ENCODE data around the gene SSR2. TPM values are rescaled to one million over a fixed set of nuclear protein-coding genes. Genes with fewer than 3 reads are reported as not detected.
A peak's percentile ranks its signal among the peaks of the same experiment; 100 is the strongest.

The SSR2 gene
- total RNA-seq, 5 donors from 2014 or later (not counting 1 experiment from before 2014, with no cell fraction given): 230 to 238 (median 232) TPM

DNA sequence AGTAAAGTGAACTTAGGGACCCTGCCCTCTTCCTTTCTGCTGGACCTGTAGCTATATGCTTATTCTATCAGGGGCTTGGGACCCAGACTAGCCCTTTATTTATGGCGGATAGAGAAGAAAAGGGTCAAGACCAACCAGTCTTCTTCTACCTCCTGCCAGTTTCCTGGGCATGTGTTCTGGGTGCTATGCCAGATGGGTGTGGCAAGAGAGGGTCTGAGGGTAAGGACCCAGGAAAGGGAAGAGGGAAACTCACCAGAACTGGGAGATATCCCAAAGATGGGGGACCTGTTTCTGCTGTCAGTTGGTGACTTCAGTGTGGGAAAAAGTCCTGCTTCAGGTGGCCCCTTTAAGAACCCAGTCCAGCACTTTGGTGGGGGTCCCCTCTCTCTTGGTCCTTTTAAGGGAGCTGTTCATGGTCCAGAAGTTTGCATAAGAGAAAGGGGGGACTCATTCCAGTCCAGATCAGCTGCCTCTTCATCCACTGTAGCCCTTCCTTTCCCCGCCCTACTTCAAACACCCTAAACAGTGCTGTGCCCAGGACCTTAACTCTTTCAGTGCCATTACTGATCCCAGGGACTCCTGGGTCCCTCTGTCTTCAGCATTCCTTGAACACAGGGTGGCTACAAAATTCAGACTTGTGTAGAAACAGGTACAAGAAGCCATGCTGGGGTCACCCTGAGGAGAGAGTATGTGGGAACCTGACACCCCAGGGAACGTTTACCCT, 18.4 kb downstream of the SSR2 start:
- CTCF ChIA-PET: interaction anchor here (0.7 kb wide), 2 partner anchors 191 to 197 kb away, joined by 3 to 5 read pairs; partner anchors contain the start of gene SLC25A44 (in 1 of the 2)
- POLR2A ChIA-PET: no interaction called here
- H3K36me3 ChIP-seq (ENCODE audit: control insufficient read depth in 2 of 2, extremely low read depth in 1 of 2, insufficient read depth in 1 of 2, low read length in 1 of 2): peaks cover 0 to 4% of the 10 kb centered on the region in 2 donors
- H3K4me1 Mint-ChIP-seq: peaks cover 14 to 31% (median 21%) of the 10 kb centered on the region in 3 donors
- DNase-seq: no peak
- no peak overlapping the region for H3K4me3 Mint-ChIP-seq
- ATAC-seq (replicated peaks in 1 of 4): no peak
- H3K9me3 Mint-ChIP-seq: no peaks in the 10 kb centered on the region
- no CpG with 5 or more reads among the region's 3 CpGs for WGBS (ENCODE audit: insufficient coverage)
- H3K27ac Mint-ChIP-seq: no peak overlapping the region
- no peak overlapping the region for H3K4me3 ChIP-seq (ENCODE audit: control insufficient read depth in 1 of 2, extremely low read depth in 1 of 2, low read length in 1 of 2)
- no peaks in the 10 kb centered on the region for H3K27me3 Mint-ChIP-seq
- H3K27ac ChIP-seq (ENCODE audit: low read length): no peak overlapping the region
- peaks cover 7 to 25% of the 10 kb centered on the region in 2 experiments for H3K4me1 ChIP-seq (ENCODE audit: control insufficient read depth in 1 of 2, extremely low read depth in 1 of 2, insufficient read depth in 2 of 2, low read length in 2 of 2)
- H3K36me3 Mint-ChIP-seq: no peaks in the 10 kb centered on the region
- no peaks in the 10 kb centered on the region for H3K9me3 ChIP-seq
- no peaks in the 10 kb centered on the region for H3K27me3 ChIP-seq (replicated peaks in 1 of 2; ENCODE audit: control insufficient read depth in 2 of 2, extremely low read depth in 1 of 2, insufficient read depth in 2 of 2, low read length in 1 of 2)

GRCh38 chr1:156001662-156002171, 19.0 kb downstream of the SSR2 start:
- H3K27ac ChIP-seq (ENCODE audit: low read length): no peak overlapping the region
- H3K9me3 ChIP-seq: no peaks in the 10 kb centered on the region
- H3K4me3 ChIP-seq (ENCODE audit: control insufficient read depth in 1 of 2, extremely low read depth in 1 of 2, low read length in 1 of 2): no peak overlapping the region
- Mint-ChIP-seq H3K27ac (no peak overlapping the region), H3K4me3 (no peak overlapping the region), H3K9me3 (no peaks in the 10 kb centered on the region), H3K27me3 (no peaks in the 10 kb centered on the region), H3K36me3 (no peaks in the 10 kb centered on the region), H3K4me1 (peaks cover 14 to 26% (median 19%) of the 10 kb centered on the region in 3 donors)
- DNase-seq (no peak), ATAC-seq (replicated peaks in 1 of 4) (no peak)
- ChIA-PET CTCF (interaction anchor here in 1 of 2 donors (0.7 kb wide), 1 partner anchor 197 kb away, joined by 5 read pairs; no protein-coding TSS in a partner anchor), POLR2A (no interaction called here)
- WGBS (ENCODE audit: insufficient coverage): 100% methylated on average over 2 of the region's 4 CpGs
- peaks cover 0 to 1% of the 10 kb centered on the region in 2 donors for H3K36me3 ChIP-seq (ENCODE audit: control insufficient read depth in 2 of 2, extremely low read depth in 1 of 2, insufficient read depth in 1 of 2, low read length in 1 of 2)
- peaks cover 7 to 23% of the 10 kb centered on the region in 2 experiments for H3K4me1 ChIP-seq (ENCODE audit: control insufficient read depth in 1 of 2, extremely low read depth in 1 of 2, insufficient read depth in 2 of 2, low read length in 2 of 2)
- H3K27me3 ChIP-seq (replicated peaks in 1 of 2; ENCODE audit: control insufficient read depth in 2 of 2, extremely low read depth in 1 of 2, insufficient read depth in 2 of 2, low read length in 1 of 2): no peaks in the 10 kb centered on the region

GRCh38 chr1:156001021-156001661, 19.6 kb downstream of the SSR2 start:
- Mint-ChIP-seq H3K4me3 (no peak overlapping the region), H3K27me3 (no peaks in the 10 kb centered on the region), H3K9me3 (no peaks in the 10 kb centered on the region), H3K27ac (no peak overlapping the region), H3K36me3 (no peaks in the 10 kb centered on the region), H3K4me1 (peaks cover 14 to 23% (median 18%) of the 10 kb centered on the region in 3 donors)
- Histone ChIP-seq H3K4me3 (ENCODE audit: control insufficient read depth in 1 of 2, extremely low read depth in 1 of 2, low read length in 1 of 2) (no peak overlapping the region), H3K27ac (ENCODE audit: low read length) (no peak overlapping the region), H3K36me3 (ENCODE audit: control insufficient read depth in 2 of 2, extremely low read depth in 1 of 2, insufficient read depth in 1 of 2, low read length in 1 of 2) (no peaks in the 10 kb centered on the region), H3K4me1 (ENCODE audit: control insufficient read depth in 1 of 2, extremely low read depth in 1 of 2, insufficient read depth in 2 of 2, low read length in 2 of 2) (peaks cover 7 to 22% of the 10 kb centered on the region in 2 experiments), H3K27me3 (replicated peaks in 1 of 2; ENCODE audit: control insufficient read depth in 2 of 2, extremely low read depth in 1 of 2, insufficient read depth in 2 of 2, low read length in 1 of 2) (no peaks in the 10 kb centered on the region), H3K9me3 (no peaks in the 10 kb centered on the region)
- ChIA-PET CTCF (interaction anchor here (0.5 to 0.6 kb wide), 2 partner anchors 29 to 134 kb away, joined by 3 to 4 read pairs; no protein-coding TSS in a partner anchor), POLR2A (interaction anchor here in 1 of 2 donors (0.5 kb wide), 1 partner anchor 313 kb away, joined by 5 read pairs; no protein-coding TSS in a partner anchor)
- 88% methylated on average over 7 of the region's 10 CpGs for WGBS (ENCODE audit: insufficient coverage)
- DNase-seq: no peak
- no peak for ATAC-seq (replicated peaks in 1 of 4)

GRCh38 chr1:155999964-156000363, 20.8 kb downstream of the SSR2 start:
- Histone ChIP-seq H3K27ac (ENCODE audit: low read length) (no peak overlapping the region), H3K27me3 (replicated peaks in 1 of 2; ENCODE audit: control insufficient read depth in 2 of 2, extremely low read depth in 1 of 2, insufficient read depth in 2 of 2, low read length in 1 of 2) (no peaks in the 10 kb centered on the region), H3K4me1 (ENCODE audit: control insufficient read depth in 1 of 2, extremely low read depth in 1 of 2, insufficient read depth in 2 of 2, low read length in 2 of 2) (peaks cover under 1 to 10% of the 10 kb centered on the region in 2 experiments), H3K36me3 (ENCODE audit: control insufficient read depth in 2 of 2, extremely low read depth in 1 of 2, insufficient read depth in 1 of 2, low read length in 1 of 2) (no peaks in the 10 kb centered on the region), H3K4me3 (ENCODE audit: control insufficient read depth in 1 of 2, extremely low read depth in 1 of 2, low read length in 1 of 2) (no peak overlapping the region), H3K9me3 (no peaks in the 10 kb centered on the region)
- peaks cover 6 to 13% (median 10%) of the 10 kb centered on the region in 3 donors for H3K4me1 Mint-ChIP-seq
- WGBS (ENCODE audit: insufficient coverage): no CpG with 5 or more reads among the region's 1 CpG
- no peaks in the 10 kb centered on the region for H3K36me3 Mint-ChIP-seq
- no peak overlapping the region for H3K4me3 Mint-ChIP-seq
- H3K9me3 Mint-ChIP-seq: no peaks in the 10 kb centered on the region
- CTCF ChIA-PET: no interaction called here
- POLR2A ChIA-PET: no interaction called here
- ATAC-seq (replicated peaks in 1 of 4) (no peak), DNase-seq (no peak)
- H3K27me3 Mint-ChIP-seq: no peaks in the 10 kb centered on the region
- no peak overlapping the region for H3K27ac Mint-ChIP-seq

DNA sequence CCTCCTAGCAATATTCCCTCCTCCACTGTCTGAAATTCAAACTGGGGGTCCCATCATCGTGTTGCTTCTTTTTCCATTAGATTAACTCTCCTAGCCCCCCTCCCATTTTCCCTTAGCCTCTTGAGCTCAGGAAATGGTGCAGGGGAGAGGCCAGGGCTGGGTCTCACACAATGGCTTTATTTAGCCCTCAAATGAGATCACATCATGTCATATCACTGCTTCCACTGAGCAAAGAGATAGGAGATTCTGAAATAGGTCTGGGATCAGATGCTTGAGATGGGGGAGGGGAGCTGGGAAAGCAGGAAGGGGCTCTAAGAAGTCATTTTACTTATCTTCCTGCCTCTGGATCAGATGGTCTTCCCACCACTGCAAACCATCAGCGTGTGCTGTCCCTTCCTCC, 24.6 kb downstream of the SSR2 start:
- Mint-ChIP-seq H3K9me3 (no peaks in the 10 kb centered on the region), H3K4me3 (no peak overlapping the region), H3K36me3 (no peaks in the 10 kb centered on the region), H3K27ac (no peak overlapping the region), H3K27me3 (no peaks in the 10 kb centered on the region), H3K4me1 (no peaks in the 10 kb centered on the region)
- Histone ChIP-seq H3K9me3 (no peaks in the 10 kb centered on the region), H3K4me3 (ENCODE audit: control insufficient read depth in 1 of 2, extremely low read depth in 1 of 2, low read length in 1 of 2) (no peak overlapping the region), H3K36me3 (ENCODE audit: control insufficient read depth in 2 of 2, extremely low read depth in 1 of 2, insufficient read depth in 1 of 2, low read length in 1 of 2) (no peaks in the 10 kb centered on the region), H3K27me3 (replicated peaks in 1 of 2; ENCODE audit: control insufficient read depth in 2 of 2, extremely low read depth in 1 of 2, insufficient read depth in 2 of 2, low read length in 1 of 2) (no peaks in the 10 kb centered on the region), H3K4me1 (ENCODE audit: control insufficient read depth in 1 of 2, extremely low read depth in 1 of 2, insufficient read depth in 2 of 2, low read length in 2 of 2) (no peaks in the 10 kb centered on the region), H3K27ac (ENCODE audit: low read length) (no peak overlapping the region)
- WGBS (ENCODE audit: insufficient coverage): 0% methylated on average over 1 of the region's 2 CpGs
- no peak for DNase-seq
- POLR2A ChIA-PET: no interaction called here
- no peak for ATAC-seq (replicated peaks in 1 of 4)
- CTCF ChIA-PET: interaction anchor here in 1 of 2 donors (0.6 kb wide), 1 partner anchor 93 kb away, joined by 3 read pairs; no protein-coding TSS in a partner anchor

GRCh38 chr1:155993595-155993994, 27.2 kb downstream of the SSR2 start:
- CTCF ChIA-PET: interaction anchor here in 1 of 2 donors (0.7 kb wide), 1 partner anchor 1104 kb away, joined by 4 read pairs; no protein-coding TSS in a partner anchor
- WGBS (ENCODE audit: insufficient coverage): 78% methylated on average over 2 of the region's 3 CpGs

More at GRCh38 chr1:155993595-155993994, 27.2 kb downstream of the SSR2 start:
- no peaks in the 10 kb centered on the region for H3K9me3 Mint-ChIP-seq
- peaks cover 8 to 13% (median 11%) of the 10 kb centered on the region in 3 donors for H3K4me1 Mint-ChIP-seq
- peaks cover 0 to 13% of the 10 kb centered on the region in 2 experiments for H3K4me1 ChIP-seq (ENCODE audit: control insufficient read depth in 1 of 2, extremely low read depth in 1 of 2, insufficient read depth in 2 of 2, low read length in 2 of 2)
- H3K36me3 Mint-ChIP-seq: no peaks in the 10 kb centered on the region
- peak overlapping the region in 1 of 2 donors; percentile 48 for H3K27ac Mint-ChIP-seq
- H3K4me3 Mint-ChIP-seq: no peak overlapping the region
- H3K36me3 ChIP-seq (ENCODE audit: control insufficient read depth in 2 of 2, extremely low read depth in 1 of 2, insufficient read depth in 1 of 2, low read length in 1 of 2): no peaks in the 10 kb centered on the region
- ATAC-seq (replicated peaks in 1 of 4) (no peak), DNase-seq (no peak)
- no peaks in the 10 kb centered on the region for H3K27me3 ChIP-seq (replicated peaks in 1 of 2; ENCODE audit: control insufficient read depth in 2 of 2, extremely low read depth in 1 of 2, insufficient read depth in 2 of 2, low read length in 1 of 2)
- H3K27ac ChIP-seq (ENCODE audit: low read length): no peak overlapping the region
- H3K9me3 ChIP-seq: no peaks in the 10 kb centered on the region
- no peak overlapping the region for H3K4me3 ChIP-seq (ENCODE audit: control insufficient read depth in 1 of 2, extremely low read depth in 1 of 2, low read length in 1 of 2)
- POLR2A ChIA-PET: no interaction called here
- no peaks in the 10 kb centered on the region for H3K27me3 Mint-ChIP-seq
